CD4-positive, alpha-beta T cell (primary cell): ENCODE results near the gene XYLT1. TPM values are rescaled to one million over a fixed set of nuclear protein-coding genes. Genes with fewer than 3 reads are reported as not detected.
"Not testable (repeated sequence)": the region's sequence is repeated elsewhere in the genome, so short reads cannot be mapped to it uniquely, and the experiment has no call there.

Experiments
- ATAC-seq: fragments of 200-7000 bp; cut with Tn5 transposase; one replicate; pipeline ENCODE4 v1.10.0; 2022; ENCODE audit warnings: mild to moderate bottlenecking; ENCODE audit not compliant: poor library complexity
- CTCF ChIA-PET: fragments of 350-600 bp; sonication (Branson Sonifier 250); formaldehyde crosslinking; loops from one replicate; lab custom pipeline; 2021; ENCODE audit warnings: antibody characterized with exemption, inconsistent platforms; lab: Charles Lee
- POLR2A ChIA-PET: fragments of 350-600 bp; sonication (Branson Sonifier 250); formaldehyde crosslinking; loops from one replicate; lab custom pipeline; 2021; ENCODE audit warnings: antibody characterized with exemption, inconsistent platforms; lab: Charles Lee
- DNase-seq, 14 experiments: peaks; one replicate each; pipeline ENCODE4 v3.0.0-alpha.2; 2013 to 2020; ENCODE audit warnings: mixed read lengths in 2 of 14
- H3K27ac ChIP-seq, 2 donors: one replicate each; pipeline versions ENCODE4 v1.5.1 to v1.7.0; 2013; ENCODE audit warnings: low read length in 2 of 2, low read depth in 1 of 2, mild to moderate bottlenecking in 1 of 2
- H3K27me3 ChIP-seq, 2 experiments: 1 replicate in 1 of 2; 2 replicates in 1 of 2; pipeline versions ENCODE4 v1.6.1 to v1.7.0; 2013; ENCODE audit warnings: low read length in 2 of 2, control low read depth in 1 of 2, mild to moderate bottlenecking in 1 of 2, moderate library complexity in 1 of 2; ENCODE audit not compliant: insufficient read depth in 2 of 2, control insufficient read depth in 1 of 2
- H3K36me3 ChIP-seq: one replicate; pipeline ENCODE4 v1.6.1; 2013; ENCODE audit warnings: low read length, control low read depth; ENCODE audit not compliant: insufficient read depth
- H3K4me1 ChIP-seq: one replicate; pipeline ENCODE4 v1.6.1; 2013; ENCODE audit warnings: low read length, control low read depth; ENCODE audit not compliant: insufficient read depth
- H3K4me3 ChIP-seq: one replicate; pipeline ENCODE4 v1.5.1; 2013; ENCODE audit warnings: mild to moderate bottlenecking, low read length, moderate library complexity
- H3K9me3 ChIP-seq, 2 experiments: 1 replicate in 1 of 2; 2 replicates in 1 of 2; pipeline versions ENCODE4 v1.6.1 to v1.7.0; 2013; ENCODE audit warnings: low read length in 2 of 2, mild to moderate bottlenecking in 2 of 2, control low read depth in 1 of 2, moderate library complexity in 1 of 2; ENCODE audit not compliant: control insufficient read depth in 1 of 2, insufficient read depth in 1 of 2
- H3K27ac Mint-ChIP-seq: one replicate; pipeline ENCODE4 v1.8.0; 2020; ENCODE audit warnings: mixed read lengths
- H3K27me3 Mint-ChIP-seq: one replicate; pipeline ENCODE4 v1.8.0; 2021; ENCODE audit warnings: mixed read lengths
- H3K36me3 Mint-ChIP-seq: one replicate; pipeline ENCODE4 v1.8.0; 2021; ENCODE audit warnings: low read depth, mixed read lengths
- H3K4me1 Mint-ChIP-seq: one replicate; pipeline ENCODE4 v1.8.0; 2021; ENCODE audit warnings: low read depth, mixed read lengths
- H3K4me3 Mint-ChIP-seq: one replicate; pipeline ENCODE4 v1.8.0; 2020; ENCODE audit warnings: mild to moderate bottlenecking, mixed read lengths
- H3K9me3 Mint-ChIP-seq: one replicate; pipeline ENCODE4 v1.8.0; 2020; ENCODE audit warnings: mixed read lengths
- intact Hi-C, 2 experiments: fragments of 100-400 bp; cut with DNase I in 1 of 2; cut with micrococcal nuclease in 1 of 2; formaldehyde crosslinking; loops; one replicate each; pipeline versions ENCODE4 v1.15.1 to v1.9.0; 2023 to 2025; cut with DNase I, micrococcal nuclease
- total RNA-seq, 174 experiments: library from RNA in 2 of 174; stranded (reverse) in 2 of 174; gene quantifications; one replicate each; pipeline ENCODE4 v1.2.3 and lab custom pipeline; 2021 to 2026
- TF ChIP-seq, protein P1 (sequence below): fragments of 200-600 bp; IDR thresholded peaks from one replicate; pipeline ENCODE4 v1.8.0; 2022; ENCODE audit warnings: antibody characterized with exemption, mild to moderate bottlenecking

Gene XYLT1
- total RNA-seq, 2 experiments from 2014 or later = 26.0 to 27.1 TPM

- TF ChIP-seq, protein P1, sequence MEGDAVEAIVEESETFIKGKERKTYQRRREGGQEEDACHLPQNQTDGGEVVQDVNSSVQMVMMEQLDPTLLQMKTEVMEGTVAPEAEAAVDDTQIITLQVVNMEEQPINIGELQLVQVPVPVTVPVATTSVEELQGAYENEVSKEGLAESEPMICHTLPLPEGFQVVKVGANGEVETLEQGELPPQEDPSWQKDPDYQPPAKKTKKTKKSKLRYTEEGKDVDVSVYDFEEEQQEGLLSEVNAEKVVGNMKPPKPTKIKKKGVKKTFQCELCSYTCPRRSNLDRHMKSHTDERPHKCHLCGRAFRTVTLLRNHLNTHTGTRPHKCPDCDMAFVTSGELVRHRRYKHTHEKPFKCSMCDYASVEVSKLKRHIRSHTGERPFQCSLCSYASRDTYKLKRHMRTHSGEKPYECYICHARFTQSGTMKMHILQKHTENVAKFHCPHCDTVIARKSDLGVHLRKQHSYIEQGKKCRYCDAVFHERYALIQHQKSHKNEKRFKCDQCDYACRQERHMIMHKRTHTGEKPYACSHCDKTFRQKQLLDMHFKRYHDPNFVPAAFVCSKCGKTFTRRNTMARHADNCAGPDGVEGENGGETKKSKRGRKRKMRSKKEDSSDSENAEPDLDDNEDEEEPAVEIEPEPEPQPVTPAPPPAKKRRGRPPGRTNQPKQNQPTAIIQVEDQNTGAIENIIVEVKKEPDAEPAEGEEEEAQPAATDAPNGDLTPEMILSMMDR = no peak
- H3K4me1 Mint-ChIP-seq = peaks cover 47% of the 10 kb centered on the region
- no peaks in the 10 kb centered on the region for H3K27me3 ChIP-seq
- H3K27me3 Mint-ChIP-seq = no peaks in the 10 kb centered on the region
- ATAC-seq (no peak), DNase-seq (no peak)
- H3K27ac ChIP-seq = no peak overlapping the region
- ChIA-PET CTCF (no interaction called here), POLR2A (no interaction called here)
- intact Hi-C loops = no loop called here
- H3K9me3 Mint-ChIP-seq = no peaks in the 10 kb centered on the region
- peaks cover 34% of the 10 kb centered on the region for H3K4me1 ChIP-seq
- H3K36me3 Mint-ChIP-seq = peaks cover 9% of the 10 kb centered on the region
- H3K27ac Mint-ChIP-seq = no peak overlapping the region
- no peak overlapping the region for H3K4me3 Mint-ChIP-seq
- peaks cover 3% of the 10 kb centered on the region for H3K36me3 ChIP-seq
- H3K4me3 ChIP-seq = no peak overlapping the region
- H3K9me3 ChIP-seq = peaks cover 0 to 5% of the 10 kb centered on the region in 2 experiments
Measured at GRCh38 chr16:17411263-17411662, 59.5 kb downstream of the XYLT1 start.

- H3K36me3 Mint-ChIP-seq, CTCF ChIA-PET, H3K36me3 ChIP-seq, H3K4me3 Mint-ChIP-seq, H3K4me3 ChIP-seq, intact Hi-C loops, H3K27ac ChIP-seq, DNase-seq, H3K27me3 ChIP-seq, H3K9me3 Mint-ChIP-seq, H3K9me3 ChIP-seq, POLR2A ChIA-PET, ATAC-seq, H3K27me3 Mint-ChIP-seq: not testable (repeated sequence)
- Mint-ChIP-seq H3K27ac (peak overlapping the region; percentile 32), H3K4me1 (peaks cover 37% of the 10 kb centered on the region)
- H3K4me1 ChIP-seq = peaks cover 24% of the 10 kb centered on the region
Measured at GRCh38 chr16:17410316-17410715, 60.4 kb downstream of the XYLT1 start.

- H3K9me3 ChIP-seq = peaks cover 0 to 5% of the 10 kb centered on the region in 2 experiments
- no peak overlapping the region for H3K27ac ChIP-seq
- peak overlapping the region; percentile 32 for H3K27ac Mint-ChIP-seq
- ATAC-seq (no peak), DNase-seq (no peak)
- CTCF ChIA-PET = no interaction called here
- TF ChIP-seq, protein P1 = no peak
- intact Hi-C loops = no loop called here
- H3K36me3 Mint-ChIP-seq = peaks cover 9% of the 10 kb centered on the region
- H3K4me3 ChIP-seq = no peak overlapping the region
- no peaks in the 10 kb centered on the region for H3K27me3 Mint-ChIP-seq
- H3K9me3 Mint-ChIP-seq = no peaks in the 10 kb centered on the region
- H3K4me1 Mint-ChIP-seq = peaks cover 33% of the 10 kb centered on the region
- no peak overlapping the region for H3K4me3 Mint-ChIP-seq
- H3K36me3 ChIP-seq = peaks cover 4% of the 10 kb centered on the region
- peaks cover 20% of the 10 kb centered on the region for H3K4me1 ChIP-seq
- POLR2A ChIA-PET = no interaction called here
- no peaks in the 10 kb centered on the region for H3K27me3 ChIP-seq
Measured at GRCh38 chr16:17409894-17410293, 60.9 kb downstream of the XYLT1 start.

GRCh38 chr16:17408955-17409441 is 61.8 kb downstream of the XYLT1 start:
- DNase-seq = no peak
- Mint-ChIP-seq H3K9me3 (no peaks in the 10 kb centered on the region), H3K4me1 (peaks cover 24% of the 10 kb centered on the region), H3K4me3 (no peak overlapping the region), H3K27ac (no peak overlapping the region), H3K36me3 (peaks cover 9% of the 10 kb centered on the region), H3K27me3 (no peaks in the 10 kb centered on the region)
- no peaks in the 10 kb centered on the region for H3K27me3 ChIP-seq
- peaks cover 0 to 5% of the 10 kb centered on the region in 2 experiments for H3K9me3 ChIP-seq
- intact Hi-C loops = no loop called here
- peaks cover 12% of the 10 kb centered on the region for H3K4me1 ChIP-seq
- ChIA-PET POLR2A (no interaction called here), CTCF (no interaction called here)
- no peak for ATAC-seq
- peaks cover 4% of the 10 kb centered on the region for H3K36me3 ChIP-seq
- H3K4me3 ChIP-seq = no peak overlapping the region
- TF ChIP-seq, protein P1 = no peak
- no peak overlapping the region for H3K27ac ChIP-seq
